HUES64 (cell line): ENCODE results near the gene CDKN2D.
"Not testable (repeated sequence)": the region's sequence is repeated elsewhere in the genome, so short reads cannot be mapped to it uniquely, and the experiment has no call there.

ENCODE experiments used
- H3K27ac ChIP-seq: 2 replicates; pipeline ENCODE4 v1.7.0; 2013; ENCODE audit warnings: low read depth, low read length, inconsistent platforms
- H3K27me3 ChIP-seq: 2 replicates; pipeline ENCODE4 v1.6.1; 2013; ENCODE audit warnings: mild to moderate bottlenecking, low read length; ENCODE audit not compliant: insufficient read depth
- H3K36me3 ChIP-seq: 2 replicates; pipeline ENCODE4 v1.6.1; 2013; ENCODE audit warnings: mild to moderate bottlenecking, low read length; ENCODE audit not compliant: insufficient read depth
- H3K4me1 ChIP-seq: 2 replicates; pipeline ENCODE4 v1.6.1; 2013; ENCODE audit warnings: mild to moderate bottlenecking, low read length, moderate library complexity; ENCODE audit not compliant: insufficient read depth
- H3K4me3 ChIP-seq: 2 replicates; pipeline ENCODE4 v1.5.1; 2013; ENCODE audit warnings: mild to moderate bottlenecking, low read length, moderate library complexity
- H3K9ac ChIP-seq: 2 replicates; pipeline ENCODE4 v1.6.1; 2013; ENCODE audit warnings: mild to moderate bottlenecking, low read depth, low read length
- H3K9me3 ChIP-seq: 2 replicates; pipeline ENCODE4 v1.6.1; 2013; ENCODE audit warnings: low read depth, low read length; ENCODE audit not compliant: insufficient read depth
- WGBS: fragments of 150-250, 120-280 bp; methylation state at CpG from one replicate; pipeline ENCODE4 v1.1.7; 2013; ENCODE audit warnings: missing lambda C conversion rate; 5-methylcytosine and 5-hydroxymethylcytosine counted together

Gene CDKN2D

GRCh38 chr19:10577951-10578350 is 9.2 kb upstream of the CDKN2D start:
- Histone ChIP-seq H3K9me3 (no peaks in the 10 kb centered on the region), H3K4me3 (no peak overlapping the region), H3K27ac (no peak overlapping the region), H3K4me1 (no peaks in the 10 kb centered on the region), H3K36me3 (peaks cover 27% of the 10 kb centered on the region), H3K27me3 (no peaks in the 10 kb centered on the region), H3K9ac (no peak overlapping the region)
- WGBS, result 95% methylated on average over 6 of the region's 6 CpGs

GRCh38 chr19:10575011-10575716 is 6.4 kb upstream of the CDKN2D start:
- Histone ChIP-seq H3K27ac (no peak overlapping the region), H3K36me3 (peaks cover 23% of the 10 kb centered on the region), H3K9ac (no peak overlapping the region), H3K27me3 (no peaks in the 10 kb centered on the region), H3K4me1 (no peaks in the 10 kb centered on the region), H3K4me3 (no peak overlapping the region), H3K9me3 (no peaks in the 10 kb centered on the region)
- WGBS, result 93% methylated on average over 6 of the region's 6 CpGs

GRCh38 chr19:10574462-10574861 is 5.7 kb upstream of the CDKN2D start:
- WGBS, result 93% methylated on average over 8 of the region's 8 CpGs
- no peak overlapping the region for H3K27ac ChIP-seq
- H3K27me3 ChIP-seq, result no peaks in the 10 kb centered on the region
- H3K4me3 ChIP-seq, result no peak overlapping the region
- no peaks in the 10 kb centered on the region for H3K4me1 ChIP-seq
- H3K36me3 ChIP-seq, result peaks cover 19% of the 10 kb centered on the region
- H3K9me3 ChIP-seq, result no peaks in the 10 kb centered on the region
- no peak overlapping the region for H3K9ac ChIP-seq

DNA sequence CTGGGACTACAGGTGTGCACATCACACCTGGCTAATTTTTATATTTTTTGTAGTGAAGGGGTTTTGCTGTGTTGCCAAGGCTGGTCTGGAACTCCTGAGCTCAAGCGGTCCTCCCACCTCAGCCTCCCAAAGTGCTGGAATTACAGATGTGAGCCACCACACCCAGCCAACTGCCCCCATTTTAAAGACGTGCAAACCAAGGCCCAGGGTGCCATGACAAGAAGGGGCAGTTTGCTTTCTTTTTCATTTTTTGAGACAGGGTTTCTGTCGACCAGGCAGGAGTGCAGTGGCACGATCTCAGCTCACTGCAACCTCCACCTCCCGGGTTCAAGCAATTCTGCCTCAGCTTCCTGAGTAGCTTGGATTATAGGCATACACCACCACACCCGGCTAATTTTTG is 5.0 kb upstream of the CDKN2D start:
- H3K4me3 ChIP-seq, H3K27ac ChIP-seq, H3K9ac ChIP-seq, H3K9me3 ChIP-seq, H3K4me1 ChIP-seq, H3K27me3 ChIP-seq: not testable (repeated sequence)
- peaks cover 16% of the 10 kb centered on the region; the same call in 1 of the 2 replicates for H3K36me3 ChIP-seq
- 89% methylated on average over 5 of the region's 6 CpGs for WGBS

DNA sequence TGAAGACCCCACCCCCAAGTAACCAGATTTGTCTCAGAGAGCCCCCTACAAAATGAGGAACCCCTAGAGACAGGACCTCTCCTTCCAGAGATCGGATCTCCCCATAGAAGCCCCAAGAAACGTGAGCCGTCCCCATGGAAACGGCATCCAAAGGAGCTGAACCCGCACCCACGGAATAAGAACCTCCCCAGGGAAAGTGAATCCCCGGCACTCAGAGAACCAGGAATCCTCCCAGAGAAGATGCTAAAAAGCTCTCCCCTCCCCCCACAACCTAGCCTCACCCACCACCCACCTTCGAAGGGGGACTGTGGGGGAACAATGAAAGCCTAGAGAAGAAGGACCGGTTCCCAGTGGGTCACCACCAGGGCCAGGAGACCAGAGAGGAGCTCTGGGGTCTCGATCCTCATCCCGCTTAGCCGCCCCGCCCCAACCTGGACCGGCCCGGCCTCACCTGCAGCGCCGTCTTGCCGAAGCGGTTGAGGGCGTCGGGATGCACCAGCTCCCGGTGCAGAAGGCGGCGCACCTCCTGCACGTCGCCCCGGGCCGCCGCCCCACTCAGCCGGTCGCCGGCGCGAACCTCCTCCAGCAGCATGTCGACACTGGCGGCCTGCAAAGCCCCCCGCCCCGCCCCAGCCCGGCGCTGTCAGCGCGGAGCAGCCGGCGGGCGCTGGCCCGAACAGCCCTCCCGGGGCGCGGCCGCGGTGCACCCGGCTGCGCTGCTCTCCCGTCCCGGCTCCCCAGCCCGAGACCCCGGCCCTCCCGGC is 535 bp downstream of the CDKN2D start:
- Histone ChIP-seq H3K27ac (no peak overlapping the region), H3K36me3 (peaks cover 8% of the 10 kb centered on the region), H3K27me3 (peaks cover 22% of the 10 kb centered on the region), H3K4me3 (peak overlapping the region; percentile 85), H3K9me3 (no peaks in the 10 kb centered on the region), H3K9ac (peak overlapping the region; percentile 42; the same call in 1 of the 2 replicates), H3K4me1 (0 out of 2 replicates have a peak, but pooled peaks cover 12% of the 10 kb centered on the region)
- 2% methylated on average over 58 of the region's 58 CpGs for WGBS

GRCh38 chr19:10567656-10568055 is 1.1 kb downstream of the CDKN2D start:
- H3K4me1 ChIP-seq, result 0 out of 2 replicates have a peak, but pooled peaks cover 12% of the 10 kb centered on the region
- WGBS, result 42% methylated on average over 5 of the region's 5 CpGs
- H3K27ac ChIP-seq, result no peak overlapping the region
- peak overlapping the region; percentile 85 for H3K4me3 ChIP-seq
- peaks cover 22% of the 10 kb centered on the region for H3K27me3 ChIP-seq
- H3K9ac ChIP-seq, result no peak overlapping the region
- H3K36me3 ChIP-seq, result peaks cover 10% of the 10 kb centered on the region
- no peaks in the 10 kb centered on the region for H3K9me3 ChIP-seq

GRCh38 chr19:10566658-10567410 is 1.9 kb downstream of the CDKN2D start:
- Histone ChIP-seq H3K27me3 (peaks cover 22% of the 10 kb centered on the region), H3K9me3 (no peaks in the 10 kb centered on the region), H3K4me3 (peak overlapping the region; percentile 89), H3K4me1 (0 out of 2 replicates have a peak, but pooled peaks cover 12% of the 10 kb centered on the region), H3K36me3 (peaks cover 17% of the 10 kb centered on the region), H3K9ac (no peak overlapping the region), H3K27ac (no peak overlapping the region)
- 81% methylated on average over 19 of the region's 19 CpGs for WGBS

GRCh38 chr19:10566408-10566657 is 2.4 kb downstream of the CDKN2D start:
- peaks cover 22% of the 10 kb centered on the region for H3K27me3 ChIP-seq
- no peaks in the 10 kb centered on the region for H3K9me3 ChIP-seq
- WGBS, result 29% methylated on average over 4 of the region's 4 CpGs
- H3K4me1 ChIP-seq, result 0 out of 2 replicates have a peak, but pooled peaks cover 12% of the 10 kb centered on the region
- no peak overlapping the region for H3K27ac ChIP-seq
- no peak overlapping the region for H3K9ac ChIP-seq
- peak overlapping the region; percentile 89 for H3K4me3 ChIP-seq
- H3K36me3 ChIP-seq, result peaks cover 20% of the 10 kb centered on the region

- H3K27me3 ChIP-seq, result peaks cover 22% of the 10 kb centered on the region
- WGBS, result under 1% methylated on average over 94 of the region's 94 CpGs
- peak within 1 kb of the TSS; percentile 91 for H3K9ac ChIP-seq
- H3K9me3 ChIP-seq, result no peaks in the 10 kb centered on the region
- peak within 1 kb of the TSS; percentile 93 for H3K27ac ChIP-seq
- peak within 1 kb of the TSS; percentile 89 for H3K4me3 ChIP-seq
- peaks cover 26% of the 10 kb centered on the region for H3K36me3 ChIP-seq
- H3K4me1 ChIP-seq, result 0 out of 2 replicates have a peak, but pooled peaks cover 12% of the 10 kb centered on the region
Observed at GRCh38 chr19:10565567-10566407, 3.0 kb downstream of the CDKN2D start, which contains the start of gene KRI1. TSS of gene KRI1 (minus strand) at chr19:10566010. CDS start at chr19:10565999, 11 bp downstream.

GRCh38 chr19:10565028-10565566 is 3.7 kb downstream of the CDKN2D start:
- 10% methylated on average over 10 of the region's 10 CpGs for WGBS
- H3K36me3 ChIP-seq, result peaks cover 32% of the 10 kb centered on the region
- 0 out of 2 replicates have a peak, but pooled peaks cover 12% of the 10 kb centered on the region for H3K4me1 ChIP-seq
- H3K27me3 ChIP-seq, result peaks cover 22% of the 10 kb centered on the region
- H3K4me3 ChIP-seq, result peak overlapping the region; percentile 89
- H3K27ac ChIP-seq, result peak overlapping the region; percentile 93
- H3K9me3 ChIP-seq, result no peaks in the 10 kb centered on the region
- H3K9ac ChIP-seq, result peak overlapping the region; percentile 91
